C4-2B (cell line): ENCODE measurements around the gene FCHSD2.

Source experiments
- ZFX ChIP-seq: fragments of 450-650 bp; IDR thresholded peaks from 2 replicates; pipeline ENCODE4 v1.6.1; 2017
- TF ChIP-seq, protein P1 (sequence below): fragments of 450-650 bp; conservative IDR thresholded peaks from 2 replicates; pipeline ENCODE4 v1.5.1; 2017; ENCODE audit warnings: mild to moderate bottlenecking

DNA sequence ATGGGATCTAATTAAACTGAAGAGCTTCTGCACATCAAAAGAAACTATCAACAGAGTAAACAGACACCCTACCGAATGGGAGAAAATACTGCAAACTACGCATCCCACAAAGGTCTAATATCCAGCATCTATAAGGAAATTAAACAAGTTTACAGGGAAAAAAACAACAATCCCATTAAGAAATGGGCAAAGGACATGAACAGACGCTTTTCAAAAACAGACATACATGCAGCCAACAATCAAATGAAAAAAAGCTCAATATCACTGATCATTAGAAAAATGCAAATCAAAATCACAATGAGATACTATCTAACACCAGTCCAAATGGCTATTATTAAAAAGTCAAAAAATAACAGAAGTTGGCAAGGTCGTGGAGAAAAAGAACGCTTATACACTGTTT is 117.5 kb downstream of the FCHSD2 start:
- TF ChIP-seq, protein P1, sequence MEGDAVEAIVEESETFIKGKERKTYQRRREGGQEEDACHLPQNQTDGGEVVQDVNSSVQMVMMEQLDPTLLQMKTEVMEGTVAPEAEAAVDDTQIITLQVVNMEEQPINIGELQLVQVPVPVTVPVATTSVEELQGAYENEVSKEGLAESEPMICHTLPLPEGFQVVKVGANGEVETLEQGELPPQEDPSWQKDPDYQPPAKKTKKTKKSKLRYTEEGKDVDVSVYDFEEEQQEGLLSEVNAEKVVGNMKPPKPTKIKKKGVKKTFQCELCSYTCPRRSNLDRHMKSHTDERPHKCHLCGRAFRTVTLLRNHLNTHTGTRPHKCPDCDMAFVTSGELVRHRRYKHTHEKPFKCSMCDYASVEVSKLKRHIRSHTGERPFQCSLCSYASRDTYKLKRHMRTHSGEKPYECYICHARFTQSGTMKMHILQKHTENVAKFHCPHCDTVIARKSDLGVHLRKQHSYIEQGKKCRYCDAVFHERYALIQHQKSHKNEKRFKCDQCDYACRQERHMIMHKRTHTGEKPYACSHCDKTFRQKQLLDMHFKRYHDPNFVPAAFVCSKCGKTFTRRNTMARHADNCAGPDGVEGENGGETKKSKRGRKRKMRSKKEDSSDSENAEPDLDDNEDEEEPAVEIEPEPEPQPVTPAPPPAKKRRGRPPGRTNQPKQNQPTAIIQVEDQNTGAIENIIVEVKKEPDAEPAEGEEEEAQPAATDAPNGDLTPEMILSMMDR: no peak
- no peak for TF ChIP-seq ZFX
